DMS 273 (cell line): ENCODE data around the gene PSMD9.
"Not testable (repeated sequence)": the region's sequence is repeated elsewhere in the genome, so short reads cannot be mapped to it uniquely, and the experiment has no call there.

Source experiments
- DNase-seq: peaks from one replicate; lab custom pipeline; 2025; ENCODE audit not compliant: unreplicated experiment; lab: John Stamatoyannopoulos, UW

Gene PSMD9

GRCh38 chr12:121917950-121918678, 29.5 kb downstream of the PSMD9 start, which contains the start of gene CFAP251:
TSS of gene CFAP251 (plus strand) at chr12:121918592. CDS start at chr12:121921306, 2,714 bp downstream.
- peak; percentile 96 for DNase-seq

DNA sequence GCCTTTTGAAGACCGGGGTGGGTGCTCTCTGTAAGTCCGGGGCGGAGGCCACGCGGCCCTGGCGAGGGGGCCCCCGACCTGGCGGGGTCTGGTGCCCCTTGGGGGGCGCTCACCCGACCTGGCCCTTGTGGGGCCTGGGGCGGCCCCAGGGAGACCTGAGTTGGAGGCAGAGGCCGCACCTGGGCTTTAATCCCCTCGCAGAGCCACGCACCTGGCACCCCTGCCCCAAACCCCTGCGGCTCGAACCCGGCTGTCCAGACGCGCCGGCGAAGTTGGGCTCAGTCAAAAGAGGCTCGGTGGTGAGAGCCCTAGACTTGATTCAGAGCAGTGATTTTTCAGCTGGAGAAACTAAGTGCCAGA, 30.1 kb downstream of the PSMD9 start:
- DNase-seq: peak; percentile 40

GRCh38 chr12:121921066-121921465, 32.5 kb downstream of the PSMD9 start:
- DNase-seq: no peak

DNA sequence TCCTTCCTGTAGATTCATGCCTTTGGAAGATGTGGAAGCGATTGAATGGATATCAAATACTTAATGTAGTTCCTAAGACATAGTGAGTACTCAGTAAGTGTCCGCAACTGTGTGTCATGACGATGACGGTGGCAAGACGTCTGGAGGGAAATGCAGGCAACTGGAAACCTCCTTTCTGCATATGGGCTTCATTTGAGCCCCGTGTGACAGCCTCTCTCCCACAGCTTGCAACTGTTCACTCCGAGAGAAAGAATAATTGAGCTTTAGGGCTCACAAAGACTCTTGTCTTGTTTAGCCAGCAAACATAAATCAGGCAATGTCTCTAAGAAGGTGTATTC, 36.7 kb downstream of the PSMD9 start:
- peak; percentile 36 for DNase-seq

GRCh38 chr12:121926874-121927706, 38.5 kb downstream of the PSMD9 start:
- no peak for DNase-seq

- DNase-seq: no peak
Observed at GRCh38 chr12:121927813-121928212, 39.2 kb downstream of the PSMD9 start.

- not testable (repeated sequence) for DNase-seq
Observed at GRCh38 chr12:121929545-121929944, 41.0 kb downstream of the PSMD9 start.

DNA sequence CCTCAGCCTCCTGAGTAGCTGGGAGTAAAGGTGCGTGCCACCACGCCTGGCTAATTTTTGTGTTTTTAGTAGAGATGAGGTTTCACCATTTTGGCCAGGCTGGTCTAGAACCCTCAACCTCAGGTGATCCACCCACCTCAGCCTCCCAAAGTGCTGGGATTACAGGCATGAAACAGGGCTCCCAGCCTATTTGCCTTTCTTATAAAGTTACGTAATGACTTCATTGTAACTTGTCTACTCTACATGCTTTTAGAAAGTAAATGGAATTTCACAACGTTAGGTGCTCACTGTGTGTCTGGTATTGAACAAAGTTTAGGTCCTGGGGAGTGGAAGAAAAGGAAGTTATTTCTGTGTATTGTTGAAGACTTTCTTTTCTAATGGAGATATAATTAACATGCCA, 42.3 kb downstream of the PSMD9 start:
- no peak for DNase-seq

GRCh38 chr12:121932176-121932536, 43.6 kb downstream of the PSMD9 start:
- DNase-seq: no peak

GRCh38 chr12:121932914-121933521, 44.4 kb downstream of the PSMD9 start:
- DNase-seq: no peak

DNA sequence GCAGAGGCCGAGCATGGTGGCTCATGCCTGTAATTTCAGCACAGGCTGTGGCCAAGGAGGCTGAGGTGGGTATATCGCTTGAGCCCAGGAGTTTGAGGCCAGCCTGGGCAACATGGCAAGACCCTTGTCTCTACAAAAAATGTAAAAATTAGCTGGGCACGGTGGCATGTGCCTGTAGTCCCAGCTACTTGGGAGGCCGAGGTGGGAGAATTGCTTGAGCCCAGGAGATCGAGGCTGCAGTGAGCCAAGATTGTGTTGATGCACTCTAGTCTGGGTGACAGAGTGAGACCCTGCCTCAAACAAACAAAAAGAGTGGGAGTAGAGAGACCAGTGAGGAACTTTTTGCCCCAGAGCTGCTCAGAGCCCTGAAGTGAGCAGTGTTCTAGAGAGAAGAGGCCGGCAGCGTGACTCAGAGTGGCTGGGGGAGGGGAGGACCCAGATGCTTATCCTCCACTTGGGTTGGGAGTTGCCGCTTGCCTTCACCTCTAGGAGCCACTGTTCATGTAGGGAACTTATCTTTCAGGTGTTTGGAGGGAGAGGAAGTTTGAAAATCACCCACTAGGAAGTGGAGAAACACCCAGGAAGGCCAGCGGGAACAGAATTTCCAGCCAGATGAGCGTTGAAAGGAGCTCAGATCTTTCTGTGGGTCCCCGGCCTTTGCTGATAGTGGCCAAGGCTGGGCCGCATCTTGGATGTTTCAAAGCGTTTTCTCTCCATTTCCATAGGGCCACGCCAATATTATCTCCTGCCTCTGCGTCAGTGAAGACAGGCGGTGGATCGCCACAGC, 45.1 kb downstream of the PSMD9 start:
- DNase-seq: no peak

GRCh38 chr12:121934309-121934664, 45.7 kb downstream of the PSMD9 start:
- DNase-seq: no peak

DNA sequence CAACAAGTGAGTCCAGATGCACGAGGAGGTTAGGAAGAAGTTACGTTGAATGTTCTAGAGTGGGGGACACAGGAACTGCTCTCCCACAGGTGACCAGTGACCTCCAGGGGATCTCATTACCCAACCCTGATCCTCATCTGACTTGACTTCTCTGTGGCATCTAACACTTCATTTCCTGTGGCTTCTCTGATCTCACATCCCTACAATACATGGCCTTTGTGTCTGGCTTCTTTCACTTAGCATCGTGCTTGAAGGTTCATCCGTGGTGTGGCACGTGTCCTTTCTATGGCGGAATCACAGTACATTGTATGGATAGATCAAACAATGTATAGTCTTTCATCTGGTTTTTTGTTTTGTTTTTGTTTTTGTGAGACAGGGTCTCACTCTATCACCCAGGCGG, 49.1 kb downstream of the PSMD9 start:
- no peak for DNase-seq

DNA sequence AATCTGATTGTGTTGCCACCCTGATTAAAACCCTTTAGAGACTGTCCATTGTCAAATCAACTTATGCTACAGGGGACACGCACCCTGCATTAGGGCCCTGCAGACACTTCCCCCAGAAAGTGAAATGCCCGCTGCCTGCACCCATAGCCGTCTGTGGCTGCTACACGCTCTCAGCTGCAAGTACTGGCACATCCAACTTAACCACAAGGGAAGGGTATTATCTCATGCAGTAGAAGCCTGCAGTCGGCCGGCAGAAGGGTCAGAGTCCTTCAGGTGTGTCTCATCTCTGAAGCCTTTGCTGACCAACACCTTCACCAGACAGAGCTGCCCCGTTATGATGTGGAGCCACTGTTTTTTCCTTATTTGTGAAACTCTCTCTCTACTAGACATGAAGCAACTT, 50.6 kb downstream of the PSMD9 start:
- no peak for DNase-seq

DNA sequence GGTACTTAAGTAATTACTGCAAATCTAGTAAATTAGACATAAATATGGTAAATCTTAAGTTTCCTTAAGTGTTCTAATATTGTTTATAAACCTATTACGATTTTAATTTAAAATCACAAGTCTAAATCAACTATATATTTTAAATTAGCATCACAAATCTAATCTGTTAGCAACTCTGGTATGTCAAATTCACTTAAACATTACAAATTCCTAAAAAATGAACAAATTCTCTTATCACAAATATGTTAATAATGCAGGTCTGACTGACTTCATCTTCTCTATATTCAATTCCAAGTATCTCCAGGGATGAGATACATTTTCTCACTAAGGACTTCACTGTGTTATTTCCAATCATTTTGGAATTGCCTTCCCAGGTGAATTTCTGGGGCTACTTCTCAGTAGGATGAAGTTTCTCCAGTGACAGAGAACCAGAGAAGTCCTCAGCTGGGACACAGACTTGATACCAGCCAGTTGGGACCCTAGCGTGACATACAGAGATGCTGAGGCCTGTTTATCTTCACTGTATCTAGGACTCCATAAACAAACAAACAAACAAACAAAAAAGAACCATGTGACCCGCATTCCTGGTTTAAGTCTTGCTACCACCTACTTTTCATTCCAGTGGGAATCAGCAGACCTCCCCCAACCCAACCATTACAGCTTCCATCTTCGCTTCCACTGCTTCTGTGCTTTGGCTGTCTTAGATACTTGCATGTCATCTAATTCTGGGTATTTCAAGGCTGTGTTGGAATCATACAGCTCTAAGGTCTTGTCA, 51.6 kb downstream of the PSMD9 start:
- DNase-seq: no peak

DNA sequence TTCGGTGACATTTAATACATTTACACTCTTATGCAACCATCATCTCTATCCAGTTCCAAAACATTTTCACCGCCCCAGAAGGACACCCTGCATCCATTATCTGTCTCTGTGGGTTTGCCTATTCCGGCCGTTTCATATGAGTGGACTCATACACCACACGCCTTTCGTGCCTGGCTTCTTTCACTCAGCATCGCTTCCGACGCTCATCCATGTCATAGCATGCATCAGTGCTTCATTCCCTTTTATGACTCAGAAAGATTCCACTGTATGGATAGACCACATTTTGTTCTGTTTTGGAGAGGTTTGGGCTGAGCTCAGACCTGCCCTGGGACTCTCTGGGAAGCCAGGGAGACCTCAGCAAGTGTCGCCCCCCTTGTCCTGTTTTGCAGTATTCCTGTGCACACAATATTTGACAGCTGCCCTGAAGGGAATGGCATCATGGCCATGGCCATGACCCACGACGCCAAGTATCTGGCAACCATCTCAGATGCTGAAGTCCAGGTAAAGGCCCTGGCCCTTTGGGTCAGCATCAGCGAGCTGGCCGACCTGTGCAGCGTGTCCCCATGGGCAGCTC, 53.6 kb downstream of the PSMD9 start:
- DNase-seq: no peak

- DNase-seq: no peak
Observed at GRCh38 chr12:121943926-121944325, 55.3 kb downstream of the PSMD9 start.

DNA sequence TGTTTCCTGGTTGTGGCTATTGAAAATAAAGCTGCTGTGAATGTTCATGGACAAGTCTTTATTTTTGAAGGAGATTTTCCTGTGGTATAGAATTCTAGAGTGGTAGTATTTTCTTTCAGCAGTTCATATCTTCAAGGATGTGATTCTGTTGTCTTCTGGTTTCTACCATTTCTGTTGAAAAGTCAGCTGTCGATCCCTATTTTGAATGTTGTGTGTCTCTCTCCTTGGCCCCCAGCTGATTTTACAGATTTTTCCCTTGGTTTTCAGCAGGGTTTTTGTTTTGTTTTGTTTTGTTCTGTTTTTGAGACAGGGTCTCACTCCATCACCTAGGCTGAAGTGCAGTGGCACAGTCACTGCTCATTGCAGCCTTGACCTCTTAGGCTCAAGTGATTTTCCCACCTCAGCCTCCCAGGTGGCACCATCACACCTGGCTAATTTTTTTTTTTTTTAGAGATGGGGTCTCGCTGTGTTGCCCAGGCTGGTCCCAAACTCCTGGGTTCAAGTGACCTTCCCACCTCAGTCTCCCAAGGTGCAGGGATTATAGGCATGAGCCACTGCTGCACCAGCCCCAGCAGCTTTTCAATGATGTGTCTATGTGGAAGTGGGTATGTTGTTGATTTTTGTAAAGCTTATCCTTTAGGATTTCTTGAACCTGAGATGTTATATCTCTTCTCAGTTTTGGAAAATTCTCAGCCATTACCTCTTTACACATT, 57.9 kb downstream of the PSMD9 start:
- DNase-seq: no peak

GRCh38 chr12:121947981-121948380, 59.4 kb downstream of the PSMD9 start:
- no peak for DNase-seq
